GM21576 (cell line): ENCODE results near the gene MAP1B.

ENCODE experiments used
- ATAC-seq: cut with Tn5 transposase; IDR thresholded peaks from one replicate; pipeline ENCODE4 v1.9.1; 2021; ENCODE audit warnings: mild to moderate bottlenecking, moderate library complexity; ENCODE audit not compliant: unreplicated experiment

MAP1B gene

DNA sequence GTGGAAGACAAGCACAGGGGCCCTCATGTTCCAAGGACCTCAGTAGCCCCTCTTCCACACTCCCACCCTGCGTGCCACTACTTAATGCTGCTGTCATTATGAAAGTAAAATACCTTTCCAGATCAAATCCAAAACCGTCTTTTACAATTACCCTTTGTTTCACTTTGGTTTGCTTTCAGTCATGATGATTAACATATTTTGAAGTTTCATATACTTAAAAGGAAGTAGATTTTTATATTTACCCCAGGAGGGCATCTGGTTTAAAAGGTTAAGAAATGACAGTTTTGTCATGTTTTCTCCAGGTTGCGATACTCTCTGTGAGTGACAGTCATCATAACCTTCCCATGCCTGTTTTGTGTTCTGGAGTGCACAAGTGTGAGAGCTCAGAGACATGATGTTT is 13.5 kb upstream of the MAP1B start:
- ATAC-seq = peak; percentile 72

DNA sequence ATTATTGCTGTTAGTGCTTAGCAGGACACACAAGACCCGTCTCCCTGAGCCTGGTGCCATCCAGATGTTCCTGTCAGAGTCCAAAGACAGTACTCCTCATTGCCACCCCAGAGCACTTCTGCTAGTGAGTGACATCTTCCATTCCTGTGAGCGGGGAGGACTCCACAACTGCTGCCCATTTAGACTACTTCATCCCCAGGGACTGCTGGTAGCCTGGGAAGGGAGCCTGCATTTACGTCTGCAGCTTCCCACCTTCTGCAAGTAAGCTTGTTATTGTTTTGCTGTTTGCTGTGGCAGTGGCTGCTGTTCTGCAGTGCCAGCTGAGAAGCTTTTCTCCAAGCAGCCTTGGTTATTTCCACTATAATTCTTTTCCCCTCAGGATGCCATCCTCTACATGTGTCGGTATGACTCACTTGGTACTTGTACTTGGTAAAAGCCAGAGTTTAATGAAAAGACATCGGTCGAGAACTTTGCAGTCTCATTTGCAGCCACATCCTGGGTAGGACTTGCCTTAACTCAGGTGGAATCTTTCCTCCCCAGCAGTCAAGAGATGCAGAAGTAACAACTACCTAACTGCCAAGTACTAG is 10.6 kb upstream of the MAP1B start:
- ATAC-seq = no peak

DNA sequence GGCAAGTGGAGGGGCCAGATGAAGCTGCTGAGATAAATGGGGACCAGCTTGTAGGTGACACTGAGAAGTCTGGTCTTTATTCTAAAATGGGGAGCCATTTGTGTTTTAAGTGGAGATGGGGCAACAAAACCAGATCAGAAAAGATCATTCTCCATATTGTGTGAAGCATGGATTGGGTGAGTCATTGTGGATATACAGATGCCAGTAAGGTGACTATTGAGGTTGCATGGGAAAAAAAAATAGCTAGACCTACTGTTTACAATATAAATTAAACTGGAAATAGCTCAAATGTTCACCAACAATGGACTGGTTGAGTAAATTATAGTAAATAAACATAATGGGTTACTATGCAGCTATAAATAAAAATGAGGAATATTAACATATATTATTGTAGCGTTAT is 5.4 kb upstream of the MAP1B start:
- no peak for ATAC-seq

DNA sequence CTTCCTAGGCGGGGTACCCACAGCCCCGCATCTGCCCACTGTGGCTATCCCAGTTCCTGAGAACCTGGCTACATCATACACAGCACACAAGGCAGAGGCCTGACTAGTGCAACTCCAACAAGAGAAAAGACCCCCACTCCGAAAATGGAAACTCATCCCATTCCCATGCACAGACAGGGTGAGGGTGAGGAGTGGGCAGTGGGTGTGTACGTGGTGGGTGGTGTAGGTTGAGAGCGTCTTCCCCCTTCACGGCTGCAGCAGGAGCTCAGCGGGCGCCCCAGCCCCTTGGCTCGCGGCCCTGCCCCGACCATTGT is 501 bp upstream of the MAP1B start:
- no peak for ATAC-seq

DNA sequence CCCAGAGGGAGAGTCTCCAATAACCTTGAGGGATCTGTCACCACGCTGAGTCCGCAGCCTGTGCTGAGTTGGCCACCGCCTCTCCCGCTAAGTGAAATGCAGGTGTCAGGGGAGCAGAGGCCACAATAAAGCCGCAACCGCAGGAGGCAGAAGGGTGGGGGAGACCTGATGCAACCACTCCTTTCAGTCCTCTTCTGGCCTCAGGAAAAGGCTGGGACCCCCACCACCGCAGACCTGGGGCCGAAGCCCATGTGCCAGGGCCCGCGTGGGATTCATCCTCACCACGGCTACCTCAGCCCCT is 576 bp downstream of the MAP1B start:
- ATAC-seq = peak; percentile 41

DNA sequence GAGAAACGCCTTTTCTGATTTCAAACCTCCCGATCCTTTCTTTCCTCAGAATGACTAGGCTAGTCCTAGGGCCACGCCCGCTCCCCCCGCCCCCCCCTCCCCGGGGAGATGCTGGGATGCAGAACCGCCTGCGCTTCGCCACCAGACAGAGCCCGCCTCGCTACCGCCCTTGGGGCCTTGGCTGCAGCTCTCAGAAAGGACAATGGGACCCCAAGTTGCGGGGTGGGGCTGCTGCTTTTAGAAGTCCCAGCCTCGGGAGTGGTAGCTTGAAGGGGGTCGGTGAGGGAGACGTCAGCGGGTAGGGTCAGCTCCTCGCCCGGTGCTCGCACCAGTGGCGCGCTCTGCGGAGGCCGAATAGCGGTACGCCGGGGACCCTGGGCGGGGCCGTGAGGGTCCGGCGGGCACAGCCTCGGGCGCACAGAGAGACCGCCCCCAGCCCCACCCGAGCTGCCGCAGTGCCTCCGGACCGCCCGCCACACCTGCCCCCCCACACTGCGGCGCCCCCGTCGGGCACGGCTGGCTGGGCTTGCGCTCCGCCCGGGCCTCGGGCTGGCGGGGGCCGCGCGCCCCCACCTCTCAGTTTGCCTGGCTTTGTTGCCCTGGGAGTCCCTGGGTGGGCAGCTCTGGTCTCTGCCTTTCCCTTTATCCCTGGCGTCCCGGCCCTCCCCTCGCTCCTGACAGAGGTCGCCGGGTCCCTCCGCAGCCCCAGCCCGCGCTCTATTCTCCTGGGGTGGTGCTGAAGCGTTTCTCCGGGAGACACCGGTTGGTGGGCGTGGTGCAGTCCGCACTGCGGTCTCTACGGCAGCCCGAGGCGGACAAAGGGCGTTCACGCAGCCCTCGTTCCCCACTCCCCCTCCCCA is 1.2 kb downstream of the MAP1B start:
- peak; percentile 55 for ATAC-seq

DNA sequence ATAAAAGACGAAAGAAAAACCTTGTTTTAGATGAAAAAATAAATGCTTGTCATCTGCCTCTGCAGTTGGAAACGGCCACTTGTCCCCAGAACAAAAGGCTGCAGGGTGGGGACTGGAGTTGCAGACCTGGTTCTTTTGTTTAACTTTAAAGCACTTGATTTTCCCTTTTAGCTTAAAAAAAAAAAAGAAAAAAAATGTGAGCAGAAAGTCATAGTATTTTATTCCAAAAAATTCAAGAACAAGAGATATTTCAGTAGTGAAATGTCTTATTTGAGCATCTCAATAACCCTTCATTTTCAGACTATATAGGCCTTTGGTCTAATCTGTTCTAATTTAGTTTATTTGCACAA is 1.8 kb downstream of the MAP1B start:
- ATAC-seq = no peak

DNA sequence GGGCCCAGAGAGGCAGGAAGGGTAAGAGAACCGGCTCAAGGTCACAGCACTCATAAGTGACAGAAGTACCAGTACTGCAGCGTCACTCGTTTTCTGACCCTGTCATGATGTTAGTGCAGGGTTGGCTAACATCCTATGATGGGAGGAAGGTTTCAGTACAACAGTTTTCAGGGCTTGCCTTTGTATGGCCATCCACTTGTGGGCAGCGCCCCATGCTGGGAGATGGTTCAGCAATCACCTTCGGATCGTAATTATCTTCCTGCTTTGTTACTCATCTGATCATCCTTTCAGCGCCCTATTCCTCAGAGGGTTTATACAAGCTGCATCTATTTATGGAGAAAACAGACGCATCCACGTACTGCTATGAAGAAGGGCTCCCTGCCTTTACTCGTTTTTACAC is 2.4 kb downstream of the MAP1B start:
- ATAC-seq = no peak

DNA sequence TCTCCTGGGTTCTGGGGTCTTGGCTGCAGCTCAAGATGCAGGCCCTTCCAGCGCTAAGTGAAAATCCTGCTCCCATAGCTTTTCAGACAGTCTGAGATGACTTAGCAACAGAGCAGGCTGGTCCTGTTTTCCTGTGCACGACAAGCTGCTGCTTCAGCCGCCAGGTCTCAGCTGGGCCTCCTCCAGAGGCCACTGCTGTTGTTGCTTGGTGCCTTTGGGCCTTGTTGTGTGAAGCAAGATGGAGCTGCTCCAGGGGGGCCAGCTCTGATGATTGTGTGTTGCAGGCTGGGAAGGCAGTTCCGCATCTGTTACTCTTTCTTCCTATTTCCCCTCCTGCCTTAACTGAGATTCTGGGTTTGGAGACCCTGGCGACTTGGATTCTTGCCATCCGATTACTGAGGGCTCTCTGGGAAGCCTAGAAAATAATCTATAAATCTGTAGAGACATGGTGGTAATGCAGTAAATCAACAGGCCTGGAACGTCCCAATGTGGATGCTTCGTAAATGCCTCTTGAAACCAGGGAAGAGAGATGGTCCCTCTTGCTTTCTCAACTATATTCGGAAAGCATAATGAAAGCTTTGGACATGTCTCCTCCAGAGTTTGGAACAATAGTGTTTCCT is 3.2 kb downstream of the MAP1B start:
- no peak for ATAC-seq

DNA sequence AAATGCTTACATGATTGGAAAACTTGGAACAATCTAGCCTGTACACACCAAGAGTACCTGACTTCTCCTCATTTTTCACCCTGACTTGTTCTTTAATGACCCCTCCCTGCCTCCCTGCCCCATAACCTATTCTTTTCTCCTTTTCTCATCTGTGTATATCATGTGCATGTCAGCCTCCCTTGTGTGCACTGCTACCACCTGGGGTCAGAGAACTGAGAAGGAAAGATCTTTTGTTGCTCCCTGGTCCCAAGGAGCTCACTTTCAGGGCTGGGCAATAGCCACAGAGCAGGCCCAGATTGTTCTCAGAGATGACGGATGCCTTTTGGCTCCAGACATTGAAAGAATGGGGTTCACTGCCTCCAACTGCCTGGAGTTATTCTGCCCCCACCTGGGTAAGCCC is 5.1 kb downstream of the MAP1B start:
- no peak for ATAC-seq

DNA sequence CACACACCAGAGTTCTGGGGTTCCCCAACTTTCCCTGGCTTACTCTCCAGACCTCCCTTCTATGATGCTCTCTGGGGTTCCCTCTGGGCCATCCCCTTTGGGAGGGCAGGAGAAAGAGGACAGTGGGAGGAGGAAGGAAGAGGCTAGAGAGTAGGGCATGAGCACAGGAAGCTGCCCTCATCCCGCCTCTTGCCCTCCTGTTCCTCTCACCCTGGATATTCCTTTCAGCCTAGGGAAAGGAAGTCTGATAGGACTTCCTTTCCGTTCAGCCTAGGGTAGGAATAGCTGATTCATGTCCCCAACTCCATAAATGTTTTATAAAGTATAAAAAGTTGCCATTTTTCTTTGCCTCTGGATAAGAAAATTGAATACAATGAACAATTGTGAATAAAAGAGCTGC is 7.4 kb downstream of the MAP1B start:
- ATAC-seq = no peak

DNA sequence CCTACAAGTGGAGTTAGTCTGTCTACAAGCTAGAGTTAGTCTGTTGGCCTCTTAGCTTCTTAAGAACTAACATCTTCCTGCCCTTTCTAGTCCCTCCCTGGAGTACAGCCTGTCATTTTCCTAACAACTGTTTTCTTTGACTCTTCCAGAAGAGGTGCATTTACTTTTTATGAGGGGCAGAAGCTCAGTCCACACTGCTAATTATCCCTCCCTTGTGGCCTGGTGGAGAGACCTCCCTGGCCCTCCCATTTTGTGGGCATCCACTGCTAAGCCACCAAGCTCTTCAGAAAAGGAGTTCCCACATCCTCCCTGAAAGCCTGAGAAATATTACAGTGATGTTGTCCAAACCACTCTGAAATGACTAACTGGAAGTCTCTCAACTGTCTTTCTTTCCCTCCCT is 8.0 kb downstream of the MAP1B start:
- ATAC-seq = no peak

DNA sequence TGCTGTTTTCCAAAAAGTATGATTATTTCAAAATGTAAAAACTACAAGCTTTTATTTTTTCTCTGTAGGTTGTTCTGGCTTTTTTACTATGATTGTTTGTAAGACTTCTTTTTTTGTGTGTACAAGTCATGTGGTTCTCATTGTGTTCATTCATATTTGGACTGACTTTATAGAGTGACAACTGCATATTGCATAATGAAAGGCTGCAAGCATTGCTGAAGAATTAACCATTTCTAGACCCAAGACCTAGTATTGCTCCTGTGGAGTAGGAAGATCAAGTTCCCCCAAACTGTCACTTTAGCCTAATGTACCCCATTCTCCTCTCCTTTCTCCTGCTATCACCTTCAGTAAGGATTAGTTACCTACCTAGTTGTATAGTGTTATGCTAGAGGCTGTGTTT is 10.0 kb downstream of the MAP1B start:
- ATAC-seq = no peak

DNA sequence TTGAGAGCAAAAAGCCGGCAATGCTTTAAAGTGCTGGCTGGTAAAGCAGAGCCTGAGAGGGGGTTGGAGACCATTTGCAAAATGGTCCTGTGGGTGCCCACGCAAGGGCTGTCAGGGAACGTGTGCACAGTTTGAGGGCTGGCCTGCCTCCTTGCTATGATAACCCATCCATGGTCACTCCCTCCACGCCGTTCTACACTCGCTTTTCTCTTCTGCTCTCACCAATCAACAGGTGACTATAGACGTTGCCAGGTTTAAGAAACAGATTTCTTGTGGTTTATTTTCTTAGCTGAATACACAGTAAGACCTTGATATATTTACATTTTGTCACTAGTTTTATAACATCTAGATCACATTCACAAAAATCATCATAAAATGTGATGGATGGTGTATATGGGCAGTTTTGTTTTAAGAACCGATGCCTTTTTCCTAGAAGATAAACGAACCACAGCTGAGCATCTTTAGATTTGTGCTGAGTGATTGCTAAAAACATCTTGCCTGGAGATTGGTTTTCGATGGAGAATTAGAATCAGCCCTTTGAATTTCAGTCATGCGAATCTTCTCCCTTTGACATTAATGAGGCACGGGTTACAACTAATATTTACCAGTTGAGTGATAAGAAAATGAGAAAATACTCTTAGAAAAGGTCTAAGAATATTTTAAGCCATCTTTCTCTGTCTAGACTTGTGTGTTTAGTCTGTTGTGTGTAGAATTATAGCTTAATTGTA is 13.9 kb downstream of the MAP1B start:
- no peak for ATAC-seq

DNA sequence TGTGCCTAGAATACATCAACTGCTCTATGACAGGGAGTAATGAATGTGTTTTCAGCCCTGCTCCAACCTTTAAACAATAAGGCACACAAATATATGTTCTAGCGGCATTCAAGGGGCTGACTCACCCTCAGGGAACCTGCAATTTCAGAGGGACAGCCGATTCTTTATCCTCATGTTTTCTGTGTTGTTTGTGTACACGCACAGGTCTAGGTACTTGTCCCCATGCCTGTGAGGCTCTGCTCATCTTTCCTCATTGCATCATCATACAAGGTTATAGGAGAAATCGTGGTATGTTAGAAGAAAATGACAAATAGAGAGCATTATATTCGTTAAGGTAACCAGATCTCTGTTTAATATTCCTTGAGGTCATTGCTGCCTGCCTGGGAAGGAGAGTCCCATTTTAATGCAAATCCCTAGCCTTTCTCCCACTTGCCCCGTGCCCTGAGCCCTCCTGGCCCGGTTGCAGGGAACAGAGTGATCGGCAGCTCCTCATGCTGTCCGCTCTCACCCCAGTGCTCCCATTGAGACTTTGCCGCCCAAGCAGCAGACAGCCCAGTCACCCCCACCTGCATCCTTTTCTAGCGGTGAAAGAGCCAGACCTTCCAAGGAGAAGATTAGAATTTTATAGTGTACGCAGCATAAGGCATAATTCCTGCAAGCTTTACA is 14.6 kb downstream of the MAP1B start:
- ATAC-seq = no peak

DNA sequence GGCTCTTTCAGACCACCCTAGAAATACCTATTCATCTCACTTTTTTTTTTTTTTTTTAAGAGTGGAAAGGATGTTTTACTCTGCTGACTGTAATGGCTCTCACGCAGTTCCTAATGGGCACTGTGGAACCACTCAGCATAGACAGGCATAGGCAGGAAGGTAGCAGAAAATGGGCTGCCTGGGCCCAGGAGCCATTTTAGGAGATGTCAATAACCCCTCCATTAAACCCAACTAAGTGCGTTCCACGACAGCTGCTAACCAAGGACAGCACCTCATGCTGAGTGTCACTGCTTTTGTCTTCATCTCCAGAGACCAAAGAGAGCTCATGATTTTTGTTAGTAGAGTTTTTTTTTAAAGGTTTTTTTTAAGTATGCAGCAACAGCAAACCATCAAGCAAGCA is 15.3 kb downstream of the MAP1B start:
- no peak for ATAC-seq

DNA sequence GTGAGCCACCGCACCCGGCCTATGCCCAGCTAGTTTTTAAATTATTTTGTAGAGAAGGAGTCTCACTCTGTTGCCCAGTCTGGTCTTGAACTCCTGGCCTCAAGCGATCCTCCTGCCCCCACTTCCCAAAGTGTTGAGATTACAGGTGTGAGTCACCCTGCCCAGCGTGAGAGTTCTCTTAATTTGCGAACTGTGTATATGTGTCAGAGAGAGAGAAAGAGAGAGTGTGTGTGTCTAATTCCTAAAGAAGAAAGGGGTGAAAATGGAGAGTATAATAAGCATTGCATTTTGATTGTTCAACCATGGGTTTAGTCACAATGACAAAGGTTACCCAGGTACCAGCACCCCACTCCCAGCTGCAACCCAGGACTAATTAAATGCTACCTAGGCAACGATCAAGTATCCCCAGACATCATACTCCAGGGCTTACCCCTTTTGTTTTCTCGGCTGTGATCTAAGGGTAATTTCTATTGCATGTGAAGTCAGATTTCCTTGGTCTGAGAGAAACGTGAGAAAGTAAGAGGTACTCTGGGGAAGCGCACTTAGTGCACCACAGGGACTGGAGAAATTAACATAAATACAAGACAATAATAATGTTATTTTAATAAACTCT is 16.6 kb downstream of the MAP1B start:
- no peak for ATAC-seq

DNA sequence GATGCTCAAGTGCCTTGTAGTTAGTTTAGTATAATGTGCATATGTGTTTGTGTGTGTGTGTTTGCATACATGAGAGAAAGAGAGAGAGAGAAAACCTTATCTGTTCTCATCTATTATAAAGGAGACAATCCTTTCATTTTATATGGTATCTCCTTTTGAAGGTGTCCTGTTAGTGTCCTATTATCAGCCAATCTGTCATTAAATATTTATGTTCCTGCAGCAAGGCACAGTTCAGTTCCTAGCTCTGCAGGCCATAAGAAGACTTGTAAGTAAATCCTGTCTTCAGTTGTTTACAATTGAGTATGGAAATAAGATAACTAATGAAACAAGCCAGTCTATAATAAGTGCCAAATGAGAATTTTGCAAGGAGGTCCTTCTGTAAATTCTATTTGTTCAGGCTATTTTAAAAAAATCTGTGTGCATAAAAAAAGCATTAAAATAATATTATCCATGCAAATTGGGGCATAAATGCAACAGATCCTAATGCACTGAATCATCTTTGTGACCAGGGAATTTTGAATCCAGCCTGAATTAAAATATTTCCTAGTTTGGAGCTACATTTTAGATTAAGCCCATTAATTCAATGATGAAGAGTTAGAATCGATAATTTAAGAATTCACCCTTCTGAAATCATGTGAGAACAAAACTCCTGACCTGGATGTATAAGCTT is 18.1 kb downstream of the MAP1B start:
- no peak for ATAC-seq

DNA sequence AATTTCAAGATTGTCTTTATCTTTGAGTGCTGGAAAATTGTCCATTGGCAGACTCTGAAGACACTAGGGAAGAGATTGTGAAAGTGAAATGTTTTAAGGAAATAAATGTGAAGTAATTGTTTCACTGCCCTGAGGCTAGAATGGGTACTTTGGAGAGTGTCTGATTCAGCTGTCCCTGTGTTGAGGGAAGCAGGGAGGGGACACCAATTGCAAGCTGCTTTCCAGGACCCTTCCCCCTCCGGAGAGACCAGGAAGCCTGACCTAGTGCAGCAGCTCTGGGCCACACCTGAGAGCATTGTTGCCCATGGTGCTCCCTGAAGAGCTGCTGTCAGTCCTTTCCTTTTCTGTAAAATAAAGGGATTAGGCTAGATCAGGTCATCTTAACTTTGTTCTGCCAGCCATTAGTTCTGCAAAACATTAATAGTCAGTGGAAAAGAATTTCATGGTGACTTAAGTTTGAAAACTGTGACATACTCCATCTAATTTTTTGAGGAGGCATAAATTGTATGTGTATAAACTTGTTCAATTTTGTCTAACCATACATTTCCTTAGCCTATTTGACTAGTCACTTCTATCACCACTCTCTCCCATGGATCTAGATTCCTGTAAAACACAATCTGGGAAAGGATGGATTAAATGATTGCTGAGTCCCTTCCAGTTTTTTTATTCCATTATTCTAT is 18.8 kb downstream of the MAP1B start:
- ATAC-seq = no peak

DNA sequence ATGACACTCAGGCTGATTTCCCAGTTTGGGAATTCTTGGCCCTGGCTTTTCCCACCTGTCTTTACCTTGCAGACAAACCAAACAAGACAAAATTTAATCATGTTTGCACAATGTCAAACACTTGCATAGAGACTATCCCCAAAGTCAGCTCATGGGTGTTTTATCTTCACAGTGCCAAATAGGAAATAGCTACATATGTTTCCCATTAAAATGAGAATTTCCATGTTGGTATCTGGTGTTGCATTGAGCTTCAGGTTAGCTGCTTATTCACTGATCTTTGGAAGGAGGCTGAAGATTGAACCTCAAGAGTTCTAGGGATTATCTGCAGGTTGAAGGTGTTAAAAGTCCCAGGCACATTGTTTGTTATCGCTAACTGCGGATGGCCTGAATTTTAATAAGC is 19.5 kb downstream of the MAP1B start:
- ATAC-seq = no peak
